Midbrain (tissue), 1 donor: Measurements from ENCODE around the gene LAGE3.

Experiments
- DNase-seq: peaks from one replicate; lab custom pipeline; 2025; lab: John Stamatoyannopoulos, UW

The LAGE3 gene

DNA sequence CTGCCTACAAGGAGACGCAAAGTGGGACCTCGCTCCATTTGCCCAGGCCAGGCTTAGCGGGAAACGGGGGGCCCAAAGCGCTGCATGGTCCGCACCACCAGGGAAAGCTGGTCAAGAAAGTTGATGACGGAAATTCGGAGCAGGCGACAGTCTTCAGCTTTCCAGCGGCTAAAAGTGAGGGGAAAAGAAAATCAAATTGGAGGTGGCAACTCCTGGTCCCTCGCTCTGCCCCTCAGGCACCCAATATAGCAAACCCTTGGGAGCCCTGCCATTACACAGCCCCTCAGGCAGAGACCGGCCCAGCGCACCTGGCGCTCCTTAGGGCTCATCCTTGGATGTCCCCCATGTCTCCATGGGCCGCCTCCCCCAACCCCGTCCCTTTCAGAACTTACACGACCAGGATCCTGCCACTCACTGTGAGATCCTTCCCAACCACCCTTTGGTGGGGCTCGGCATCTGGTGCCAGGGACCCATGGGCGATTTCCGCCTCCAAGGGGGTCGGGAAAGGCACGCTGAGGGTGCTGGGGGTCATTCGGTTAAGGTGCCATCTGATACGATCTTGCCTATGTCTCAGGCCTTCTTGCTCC, 1.1 kb downstream of the LAGE3 start:
- DNase-seq, result no peak

DNA sequence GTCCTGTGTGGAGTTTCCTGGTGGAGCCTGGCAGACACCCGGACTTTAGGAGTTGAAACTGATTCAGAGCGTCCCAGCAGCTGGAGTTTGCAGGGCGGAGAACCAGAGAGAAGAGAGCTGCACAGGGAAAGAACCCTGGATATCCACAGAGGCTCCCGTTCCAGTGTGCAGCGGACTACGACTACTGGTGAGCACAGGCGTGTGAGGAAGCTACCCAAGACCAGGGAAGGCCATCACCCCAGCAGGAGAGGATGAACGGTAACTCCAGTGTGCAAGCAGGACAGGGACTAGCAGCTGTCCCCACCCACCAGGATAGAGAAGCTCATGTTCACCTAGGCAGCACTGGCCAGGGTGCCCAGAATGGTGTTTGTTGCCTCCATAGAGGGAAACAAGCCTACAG, 2.3 kb downstream of the LAGE3 start:
- no peak for DNase-seq

DNA sequence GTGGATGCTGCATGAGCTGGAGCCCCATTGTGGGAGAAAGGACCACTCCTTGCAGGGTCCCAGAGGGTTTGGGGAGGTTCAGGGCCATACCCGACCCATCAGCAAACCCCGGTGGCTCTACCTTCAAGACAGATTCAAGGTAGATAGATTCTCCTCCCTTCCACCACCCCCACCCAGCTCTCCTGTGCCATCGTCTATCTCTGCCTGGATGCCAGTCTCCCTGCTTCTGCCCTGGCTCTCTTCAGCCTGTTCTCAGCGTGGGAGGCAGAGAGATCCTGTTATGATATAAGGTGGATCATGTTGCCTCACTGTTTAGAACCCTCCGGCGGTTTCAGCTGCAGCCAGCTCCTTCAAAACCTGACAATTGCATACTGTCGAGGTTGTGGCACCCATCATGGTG, 5.4 kb downstream of the LAGE3 start:
- DNase-seq, result no peak

DNA sequence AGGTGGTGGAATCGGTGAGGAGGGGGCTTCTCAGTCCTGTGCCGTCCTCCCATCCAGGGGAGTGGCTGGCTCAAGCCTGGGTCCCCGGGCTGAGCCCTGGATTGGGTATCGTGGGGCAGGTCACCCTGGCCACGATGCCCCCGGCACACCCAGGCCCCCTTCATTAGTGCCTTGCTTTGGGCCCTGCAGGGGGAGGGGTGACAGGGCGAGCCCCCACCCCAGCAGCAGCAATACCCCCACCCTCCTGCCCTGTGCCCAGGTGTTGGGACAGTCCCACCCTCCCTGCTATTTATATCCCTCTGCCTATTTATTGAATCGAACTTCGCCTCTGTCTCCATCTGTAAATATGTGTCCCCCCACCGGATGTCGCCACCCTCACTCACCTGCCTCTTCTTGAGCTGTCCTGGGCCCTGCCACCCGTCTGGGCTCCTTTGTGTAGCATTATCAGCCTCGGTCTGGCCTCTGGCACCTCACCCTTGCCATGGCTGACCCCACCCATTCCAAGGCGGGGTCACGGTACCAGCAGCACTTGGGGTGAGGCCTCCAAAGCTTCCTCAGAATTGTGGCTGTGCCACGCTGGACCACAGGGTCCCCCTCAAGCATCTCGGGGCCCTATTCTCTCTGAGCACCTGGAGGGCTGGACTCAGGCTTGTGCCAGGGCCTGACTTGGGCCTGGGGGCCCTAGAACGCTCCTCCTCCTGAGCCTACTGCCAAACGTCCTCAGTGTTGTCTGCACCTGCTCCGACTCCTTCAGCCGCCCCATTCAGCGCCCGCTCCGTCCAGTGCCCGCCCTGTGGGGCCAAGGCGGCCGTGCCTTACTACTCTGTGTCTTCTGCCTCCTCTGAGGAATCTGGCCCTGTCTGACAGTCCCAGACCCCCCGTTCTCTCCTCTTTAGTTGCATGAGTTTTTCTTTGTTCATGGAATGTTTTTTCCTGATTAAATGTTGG, 6.1 kb downstream of the LAGE3 start:
- DNase-seq, result no peak

DNA sequence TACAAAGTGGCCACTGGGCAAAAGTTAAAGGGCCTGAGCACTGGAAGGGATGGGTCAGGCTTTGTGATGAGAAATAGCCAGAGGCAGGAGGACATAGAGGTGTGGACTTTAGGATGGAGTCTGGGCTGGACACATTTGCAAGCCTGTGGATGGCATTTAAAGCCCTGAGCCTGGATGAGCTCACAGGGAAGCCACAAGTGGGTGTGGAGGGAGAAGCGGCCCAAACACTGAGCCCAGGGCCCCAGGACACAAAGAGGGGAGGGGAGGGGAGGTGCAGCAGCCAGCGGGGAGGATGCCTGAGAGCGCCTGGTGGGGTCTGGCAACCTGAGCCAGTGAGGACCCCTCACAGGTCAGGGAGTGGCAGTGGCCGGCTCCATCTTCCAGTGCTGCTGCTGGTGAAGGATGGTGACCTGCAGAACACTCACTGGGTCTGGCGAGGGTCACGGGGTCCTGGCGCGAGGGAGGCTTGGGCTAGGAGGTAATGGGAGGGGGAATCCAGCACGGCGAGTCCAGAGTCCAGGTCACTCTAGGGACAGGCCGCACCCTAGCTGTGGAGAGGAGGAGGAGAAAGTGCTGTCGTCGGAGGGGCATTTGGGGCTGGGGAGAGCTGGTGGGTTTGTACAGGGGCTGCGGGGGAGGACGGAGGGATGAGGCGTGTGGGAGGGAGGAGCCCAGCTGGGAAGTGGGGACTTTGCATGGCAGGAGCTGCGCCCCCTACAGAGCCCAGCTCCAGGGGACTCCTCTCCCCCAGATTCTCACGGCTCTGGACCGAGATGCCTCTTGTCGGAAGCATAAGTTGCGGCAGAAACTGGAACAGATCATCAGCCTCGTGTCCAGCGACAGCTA, 7.0 kb downstream of the LAGE3 start:
- no peak for DNase-seq

DNA sequence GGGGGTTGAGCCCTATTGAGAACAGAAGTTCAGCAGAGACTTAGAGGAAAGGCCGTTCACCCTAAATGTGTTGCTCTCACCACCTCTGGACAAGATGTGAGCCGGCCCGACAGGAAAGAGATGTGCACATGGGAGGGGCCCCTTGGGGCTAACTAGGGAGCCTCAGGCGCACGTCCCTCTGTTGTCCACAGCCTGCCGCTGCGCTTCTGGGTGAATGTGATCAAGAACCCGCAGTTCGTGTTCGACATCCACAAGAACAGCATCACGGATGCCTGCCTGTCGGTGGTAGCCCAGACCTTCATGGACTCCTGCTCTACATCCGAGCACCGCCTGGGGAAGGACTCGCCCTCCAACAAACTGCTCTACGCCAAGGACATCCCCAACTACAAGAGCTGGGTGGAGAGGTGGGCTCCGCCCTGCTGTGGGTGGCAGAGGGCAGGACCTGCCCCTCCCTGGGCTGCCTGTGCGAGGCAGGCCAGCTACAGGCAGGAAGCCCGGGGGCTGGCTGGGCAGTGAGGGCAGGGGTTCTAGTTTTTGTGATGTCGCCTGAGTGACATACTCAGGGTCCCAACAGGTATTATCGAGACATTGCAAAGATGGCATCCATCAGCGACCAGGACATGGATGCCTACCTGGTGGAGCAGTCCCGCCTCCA, 8.0 kb downstream of the LAGE3 start:
- DNase-seq, result no peak

DNA sequence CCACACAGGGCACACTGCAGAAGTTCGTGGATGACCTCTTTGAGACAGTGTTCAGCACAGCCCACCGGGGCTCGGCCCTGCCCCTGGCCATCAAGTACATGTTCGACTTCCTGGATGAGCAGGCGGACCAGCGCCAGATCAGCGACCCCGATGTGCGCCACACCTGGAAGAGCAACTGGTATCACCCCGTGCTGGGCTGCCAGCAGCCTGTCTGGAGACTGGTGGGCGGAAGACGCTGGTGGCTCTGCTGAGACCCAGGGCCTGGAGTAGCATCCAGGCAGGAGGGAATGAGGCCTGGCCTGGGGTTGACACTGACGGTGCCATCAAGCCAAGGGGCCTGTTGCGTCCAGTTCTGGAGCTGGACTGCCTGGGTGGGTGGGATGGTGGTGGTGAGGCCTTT, 8.6 kb downstream of the LAGE3 start:
- DNase-seq, result no peak

DNA sequence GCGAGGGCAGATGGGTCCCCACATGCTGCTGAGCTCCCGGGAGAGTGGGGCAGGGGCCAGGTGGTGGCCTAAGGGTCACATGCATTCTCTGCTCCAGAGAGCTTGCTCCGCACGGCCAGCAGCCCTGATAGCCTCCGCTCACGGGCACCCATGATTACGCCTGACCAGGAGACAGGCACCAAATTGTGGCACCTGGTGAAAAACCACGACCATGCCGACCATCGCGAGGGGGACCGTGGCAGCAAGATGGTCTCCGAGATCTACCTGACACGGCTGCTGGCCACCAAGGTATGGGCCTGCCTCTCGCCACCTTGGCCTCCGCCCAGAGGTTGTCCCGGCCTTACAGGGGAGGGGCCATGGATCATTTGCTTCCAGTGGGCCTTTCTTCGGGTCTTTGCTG, 9.2 kb downstream of the LAGE3 start:
- no peak for DNase-seq

DNA sequence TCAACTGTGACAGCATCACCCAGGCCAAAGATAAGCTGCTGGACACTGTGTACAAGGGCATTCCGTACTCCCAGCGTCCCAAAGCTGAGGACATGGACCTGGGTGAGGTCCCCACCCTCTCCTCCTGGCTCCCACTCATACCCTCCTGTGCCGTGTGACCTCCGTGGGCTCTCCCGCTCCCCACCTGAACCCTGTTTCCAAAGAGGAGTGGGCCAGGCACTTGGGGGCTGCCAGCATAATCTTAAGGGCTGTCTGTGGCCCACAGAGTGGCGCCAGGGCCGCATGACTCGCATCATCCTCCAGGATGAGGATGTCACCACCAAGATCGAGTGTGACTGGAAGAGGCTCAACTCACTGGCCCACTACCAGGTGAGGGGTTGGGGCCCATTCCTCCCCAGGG, 10.0 kb downstream of the LAGE3 start:
- DNase-seq, result no peak

DNA sequence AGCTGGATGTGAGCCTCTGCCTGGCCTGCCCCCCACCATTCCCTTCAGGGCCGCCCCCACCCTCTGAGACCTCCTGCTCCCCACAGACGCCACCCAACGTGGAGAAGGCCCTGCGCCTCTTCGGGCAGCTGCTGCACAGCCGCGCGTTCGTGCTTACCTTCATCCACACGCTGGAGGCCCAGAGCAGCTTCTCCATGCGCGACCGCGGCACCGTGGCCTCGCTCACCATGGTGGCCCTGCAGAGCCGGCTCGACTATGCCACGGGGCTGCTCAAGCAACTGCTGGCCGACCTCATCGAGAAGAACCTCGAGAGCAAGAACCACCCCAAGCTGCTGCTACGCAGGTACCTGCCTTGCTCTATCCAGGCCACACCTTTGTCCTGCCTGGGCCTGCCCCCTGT, 10.9 kb downstream of the LAGE3 start:
- DNase-seq, result no peak

DNA sequence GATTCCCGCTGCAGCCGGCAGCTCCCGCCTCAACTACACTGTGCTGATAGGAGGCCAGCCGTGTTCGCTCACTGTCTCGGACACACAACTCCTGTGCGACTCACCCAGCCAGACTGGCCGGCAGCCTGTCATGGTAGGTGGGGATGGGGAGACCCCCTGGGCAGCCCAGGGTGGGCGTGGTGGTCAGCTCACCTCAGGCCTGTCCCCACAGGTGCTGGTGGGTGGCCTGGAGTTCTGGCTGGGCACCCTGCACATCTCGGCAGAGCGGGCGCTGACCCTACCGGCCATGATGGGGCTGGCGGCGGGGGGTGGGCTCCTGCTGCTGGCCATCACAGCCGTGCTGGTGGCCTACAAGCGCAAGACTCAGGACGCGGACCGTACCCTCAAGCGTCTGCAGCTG, 11.5 kb downstream of the LAGE3 start:
- no peak for DNase-seq

DNA sequence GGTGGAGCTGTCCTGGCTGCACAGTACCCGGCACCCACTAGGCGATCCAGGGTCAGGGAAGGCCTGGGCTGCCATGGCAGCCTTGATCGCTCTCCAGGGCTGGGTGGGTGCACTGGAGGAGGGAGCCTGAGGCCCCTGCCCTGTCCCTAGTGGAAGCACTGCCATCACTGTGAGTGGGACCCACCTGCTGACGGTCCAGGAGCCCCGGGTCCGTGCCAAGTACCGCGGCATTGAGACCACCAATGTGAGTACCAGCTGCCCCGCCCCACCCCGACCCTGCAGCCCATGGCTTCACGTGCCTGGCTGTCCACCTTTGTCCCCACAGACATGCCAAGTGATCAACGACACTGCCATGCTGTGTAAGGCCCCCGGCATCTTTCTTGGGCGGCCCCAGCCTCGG, 12.2 kb downstream of the LAGE3 start:
- no peak for DNase-seq

DNA sequence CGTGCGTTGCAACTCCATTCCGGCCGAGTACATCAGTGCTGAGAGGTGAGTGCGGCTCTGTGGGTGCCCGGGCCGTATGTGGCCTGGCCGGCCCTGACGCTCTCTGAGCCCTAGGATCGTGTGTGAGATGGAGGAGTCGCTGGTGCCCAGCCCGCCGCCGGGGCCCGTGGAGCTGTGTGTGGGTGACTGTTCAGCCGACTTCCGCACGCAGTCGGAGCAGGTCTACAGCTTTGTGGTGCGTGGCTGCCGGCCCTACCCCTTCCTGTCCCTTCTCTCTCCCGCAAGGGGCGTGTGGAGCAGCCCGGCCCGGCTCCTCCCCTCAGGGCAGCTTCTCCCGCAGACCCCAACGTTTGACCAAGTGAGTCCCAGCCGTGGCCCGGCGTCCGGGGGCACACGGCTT, 13.0 kb downstream of the LAGE3 start:
- no peak for DNase-seq

DNA sequence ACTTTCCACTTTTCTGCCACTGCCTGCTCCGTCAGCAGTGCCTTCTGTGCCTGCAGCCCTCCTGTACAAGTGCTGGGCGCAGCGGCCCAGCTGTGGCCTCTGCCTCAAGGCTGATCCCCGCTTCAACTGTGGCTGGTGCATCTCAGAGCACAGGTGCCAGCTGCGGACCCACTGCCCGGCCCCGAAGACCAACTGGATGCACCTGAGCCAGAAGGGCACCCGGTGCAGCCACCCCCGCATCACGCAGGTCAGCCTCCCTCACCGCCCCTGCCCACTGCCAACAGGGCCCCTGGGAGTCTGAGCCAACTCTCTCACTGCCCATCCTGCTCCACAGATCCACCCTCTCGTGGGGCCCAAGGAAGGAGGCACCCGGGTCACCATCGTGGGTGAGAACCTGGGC, 13.5 kb downstream of the LAGE3 start:
- DNase-seq, result no peak

DNA sequence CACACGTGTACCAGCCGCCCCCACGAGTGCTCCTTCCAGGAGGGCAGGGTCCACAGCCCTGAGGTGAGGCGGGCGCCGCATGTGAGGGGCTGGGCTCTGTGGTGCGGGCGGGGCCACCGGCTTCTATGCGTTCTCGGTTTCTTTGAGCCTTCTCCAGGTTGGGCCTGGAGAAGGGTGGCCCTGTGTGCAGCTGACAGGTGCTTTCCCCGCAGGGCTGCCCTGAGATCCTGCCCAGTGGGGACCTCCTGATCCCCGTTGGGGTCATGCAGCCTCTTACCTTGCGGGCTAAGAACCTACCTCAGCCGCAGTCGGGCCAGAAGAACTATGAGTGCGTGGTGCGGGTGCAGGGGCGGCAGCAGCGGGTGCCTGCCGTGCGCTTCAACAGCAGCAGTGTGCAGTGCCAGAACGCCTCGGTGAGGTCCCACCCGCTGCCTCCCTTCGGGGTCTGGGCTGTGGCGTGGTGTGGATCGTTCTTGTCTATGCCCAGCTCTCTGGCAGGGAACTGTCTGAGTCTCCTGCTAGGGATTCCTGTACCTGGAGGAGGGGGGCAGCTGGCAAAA, 14.2 kb downstream of the LAGE3 start:
- no peak for DNase-seq

DNA sequence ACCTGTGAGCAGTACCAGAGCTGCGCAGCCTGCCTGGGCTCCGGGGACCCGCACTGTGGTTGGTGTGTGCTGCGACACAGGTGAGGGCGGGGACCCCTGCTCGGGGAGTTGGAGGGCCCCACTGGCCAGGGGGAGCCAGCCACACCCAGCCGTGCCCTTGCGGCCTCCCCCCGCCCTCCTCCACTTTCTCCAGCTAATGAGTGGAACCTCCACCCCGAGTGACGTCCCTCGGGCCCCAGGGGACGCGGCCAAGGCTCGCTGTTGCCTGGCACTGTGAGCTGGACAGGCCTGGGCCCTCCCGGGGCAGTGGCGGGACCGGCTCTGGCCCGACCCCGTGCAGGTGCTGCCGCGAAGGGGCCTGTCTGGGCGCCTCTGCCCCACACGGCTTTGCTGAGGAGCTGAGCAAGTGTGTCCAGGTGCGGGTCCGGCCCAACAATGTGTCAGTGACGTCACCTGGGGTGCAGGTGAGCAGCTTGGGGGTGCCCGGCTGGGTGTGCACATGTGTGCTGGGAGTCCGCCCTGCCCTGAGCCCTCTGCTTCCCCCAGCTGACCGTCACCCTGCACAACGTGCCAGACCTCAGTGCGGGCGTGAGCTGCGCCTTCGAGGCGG, 15.4 kb downstream of the LAGE3 start:
- DNase-seq, result no peak

DNA sequence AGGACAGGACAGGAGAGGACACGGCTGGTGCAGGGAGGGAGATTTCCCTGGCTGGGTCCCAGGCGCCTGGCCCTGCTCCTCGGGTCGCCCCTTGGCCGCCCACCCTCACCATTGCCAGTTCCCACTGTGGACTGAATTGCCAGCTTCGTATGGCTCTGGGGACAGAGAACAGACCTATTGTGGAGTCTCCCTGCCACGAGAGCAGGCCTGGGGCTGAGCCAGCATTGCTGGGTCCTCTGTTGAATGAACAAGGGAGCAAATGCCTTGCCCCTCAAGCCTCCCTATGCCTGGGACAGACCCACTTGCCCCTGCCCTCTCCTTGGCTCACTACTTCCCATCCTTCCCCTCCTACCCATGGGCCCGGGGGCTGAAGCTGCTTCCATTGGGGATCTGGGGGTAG, 16.7 kb downstream of the LAGE3 start:
- peak; percentile 2 for DNase-seq

DNA sequence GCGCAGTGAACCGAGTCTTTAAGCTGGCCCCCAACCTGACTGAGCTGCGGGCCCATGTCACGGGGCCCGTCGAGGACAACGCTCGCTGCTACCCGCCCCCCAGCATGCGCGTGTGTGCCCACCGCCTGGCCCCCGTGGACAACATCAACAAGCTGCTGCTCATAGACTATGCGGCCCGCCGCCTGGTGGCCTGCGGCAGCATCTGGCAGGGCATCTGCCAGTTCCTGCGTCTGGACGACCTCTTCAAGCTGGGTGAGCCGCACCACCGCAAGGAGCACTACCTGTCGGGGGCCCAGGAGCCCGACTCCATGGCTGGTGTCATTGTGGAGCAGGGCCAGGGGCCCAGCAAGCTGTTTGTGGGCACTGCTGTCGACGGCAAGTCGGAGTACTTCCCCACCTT, 18.8 kb downstream of the LAGE3 start:
- DNase-seq, result no peak

DNA sequence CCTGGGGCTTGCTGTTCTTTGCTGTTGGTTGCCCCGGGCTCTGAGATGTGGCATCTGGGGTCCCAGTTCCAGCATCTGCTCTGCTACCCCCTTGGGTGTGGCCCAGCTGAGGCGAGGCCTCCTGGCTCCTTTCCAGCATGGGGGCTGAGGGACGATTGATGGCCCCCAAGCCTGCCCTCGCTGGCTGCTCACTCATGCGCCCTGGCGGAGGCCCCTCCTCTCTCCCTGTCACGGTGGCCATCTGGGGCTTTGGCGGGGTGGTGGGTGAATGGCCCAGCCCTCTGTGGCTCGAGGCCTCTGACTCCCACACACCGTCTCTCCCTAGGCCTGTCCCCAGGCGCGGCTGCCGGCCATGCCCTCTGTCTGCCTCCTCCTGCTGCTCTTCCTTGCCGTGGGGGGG, 19.2 kb downstream of the LAGE3 start:
- DNase-seq, result no peak

DNA sequence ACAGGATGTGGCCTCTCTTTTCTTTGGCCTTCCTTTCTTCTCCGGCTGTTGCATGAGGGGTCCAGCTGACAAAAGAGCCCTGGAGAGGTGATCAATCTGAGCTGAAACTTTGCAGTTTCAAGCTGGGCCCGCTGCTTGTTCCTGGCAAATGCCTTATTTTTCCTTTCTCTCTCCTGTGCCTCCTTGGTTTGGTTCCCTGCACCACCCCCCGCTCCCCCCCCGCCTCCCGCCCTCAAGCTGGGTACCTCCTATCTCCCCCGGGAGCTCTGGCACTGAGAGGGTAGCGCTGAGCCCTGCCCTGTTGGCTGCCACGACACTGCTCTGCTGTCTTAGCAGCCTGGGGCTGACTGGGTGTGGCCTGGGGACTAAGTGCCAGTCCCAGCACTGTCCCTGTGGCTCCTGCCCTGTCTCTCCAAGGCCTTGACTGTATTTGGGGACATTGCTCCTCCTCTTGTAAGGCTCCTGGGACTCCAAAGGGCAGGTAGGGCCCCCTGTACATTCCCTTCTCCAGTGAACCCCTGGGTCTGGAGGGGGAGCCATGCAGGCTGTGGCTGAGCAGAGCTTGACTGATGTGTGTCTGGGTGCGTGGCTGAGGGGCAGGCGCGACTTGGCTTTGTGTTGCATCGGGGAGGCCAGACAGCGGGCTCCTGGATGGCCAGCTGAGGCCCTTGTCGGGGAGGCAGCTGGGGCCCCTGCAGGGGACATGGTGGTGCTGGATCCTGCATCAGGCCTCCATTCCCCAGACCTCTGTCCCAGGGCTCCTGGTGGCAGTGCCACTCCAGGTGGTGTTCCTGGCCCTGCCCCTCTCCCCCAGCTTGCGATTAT, 19.9 kb downstream of the LAGE3 start:
- peak; percentile 9 for DNase-seq
